LHCN-M2 (cell line): ENCODE data around the gene SMYD3. TPM values are rescaled to one million over a fixed set of nuclear protein-coding genes. Genes with fewer than 3 reads are reported as not detected.

ENCODE experiments used
- DNase-seq: peaks from one replicate; pipeline ENCODE4 v3.0.0-alpha.2; 2012; ENCODE audit warnings: low read depth
- total RNA-seq: library from RNA; depleted of rRNA; stranded (reverse); fragments of >200 nt; gene quantifications from 2 replicates; pipeline ENCODE4 v1.2.3, GENCODE V29; 2014

SMYD3 gene
- total RNA-seq, 1 experiment from 2014 or later: 34.0 TPM

GRCh38 chr1:245809361-245809760 lies 697.7 kb downstream of the SMYD3 start:
- no peak for DNase-seq

GRCh38 chr1:245807954-245808719 lies 698.9 kb downstream of the SMYD3 start:
- no peak for DNase-seq

GRCh38 chr1:245807306-245807705 lies 699.8 kb downstream of the SMYD3 start:
- no peak for DNase-seq

- no peak for DNase-seq
Measured at GRCh38 chr1:245805532-245805931, 701.5 kb downstream of the SMYD3 start.

DNA sequence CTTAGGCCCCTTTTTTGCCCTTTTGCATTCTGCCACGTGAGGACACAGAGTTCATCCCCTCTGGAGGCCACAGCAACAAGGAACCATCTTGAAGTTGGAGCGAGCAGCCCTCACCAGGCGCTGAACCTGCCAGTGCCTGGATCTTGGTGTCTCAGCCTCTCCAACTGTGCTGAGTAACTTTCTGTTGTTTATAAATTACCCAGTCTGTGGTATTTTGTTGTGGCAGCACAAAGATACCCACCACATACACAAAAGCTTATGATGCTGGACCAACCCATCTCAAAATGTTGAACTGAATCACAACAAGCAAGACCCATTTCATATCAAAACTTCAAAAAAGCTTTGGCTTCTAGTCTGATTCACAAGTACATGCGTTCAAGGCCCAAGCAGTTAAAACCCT lies 702.4 kb downstream of the SMYD3 start:
- DNase-seq: no peak

DNA sequence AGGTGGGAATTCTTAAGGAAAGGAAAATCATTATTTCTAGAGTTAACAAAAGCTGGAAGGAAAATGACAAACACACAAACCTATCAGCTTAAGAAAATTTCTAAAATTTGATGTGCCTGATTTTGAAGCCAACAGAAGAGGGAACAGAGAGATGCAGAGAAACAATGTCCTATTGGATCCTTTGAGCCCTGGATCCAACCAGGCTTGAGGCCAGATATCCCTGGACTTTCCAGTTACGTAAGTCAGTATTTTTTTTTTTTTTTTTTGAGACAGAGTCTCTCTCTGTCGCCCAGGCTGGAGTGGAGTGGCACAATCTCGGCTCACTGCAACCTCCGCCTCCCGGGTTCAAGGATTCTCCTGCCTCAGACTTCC lies 703.4 kb downstream of the SMYD3 start:
- no peak for DNase-seq

DNA sequence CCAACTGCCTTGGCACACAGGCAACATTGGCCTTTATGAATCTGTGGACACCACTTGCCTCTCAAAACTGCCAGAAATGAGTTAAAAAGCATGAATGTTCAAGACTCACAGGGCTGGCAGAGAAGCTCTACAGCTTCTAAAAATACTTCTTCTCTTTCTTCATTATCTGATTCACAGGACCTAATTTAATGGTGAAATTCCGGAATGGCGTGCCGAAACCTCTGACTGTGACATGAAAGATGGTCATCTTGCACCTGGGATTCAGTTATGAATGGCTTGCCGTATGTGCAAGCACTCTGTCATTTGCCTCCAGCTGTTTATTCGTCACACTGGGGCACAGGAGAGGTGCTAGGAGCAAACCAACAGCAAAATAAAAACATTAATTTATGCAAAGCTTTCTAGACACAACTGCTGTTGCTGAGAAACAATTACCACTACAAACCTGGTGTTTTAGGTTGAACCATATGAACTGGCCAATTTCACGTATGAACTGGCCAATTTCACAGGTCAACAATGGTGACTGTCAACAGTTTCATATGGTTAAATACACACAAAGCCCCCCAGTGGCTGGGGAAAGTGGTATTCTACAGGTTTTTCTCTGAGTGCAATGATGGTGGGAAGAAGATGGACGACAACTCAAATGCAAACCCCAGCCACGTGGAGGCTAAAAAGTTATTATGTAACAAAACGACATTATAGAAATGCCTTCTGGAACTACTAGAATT lies 704.0 kb downstream of the SMYD3 start:
- no peak for DNase-seq

- no peak for DNase-seq
Measured at GRCh38 chr1:245800901-245801605, 706.0 kb downstream of the SMYD3 start.

DNA sequence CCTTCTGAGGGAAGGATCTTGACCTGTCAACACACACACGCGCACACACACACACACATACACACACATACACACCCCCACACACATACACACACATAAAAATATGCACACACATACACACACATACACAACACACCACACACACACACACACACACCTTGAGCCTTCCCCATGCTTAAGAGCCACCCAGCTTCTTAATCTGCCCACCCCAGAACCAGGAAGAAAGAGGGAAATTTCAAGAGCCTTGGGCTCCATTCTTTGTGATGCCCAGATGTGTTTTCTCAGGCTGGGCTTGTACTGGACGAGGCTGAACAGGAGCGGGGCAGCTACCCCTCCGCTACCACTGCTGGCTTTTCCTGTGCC lies 708.7 kb downstream of the SMYD3 start:
- no peak for DNase-seq

GRCh38 chr1:245797592-245798348 lies 709.3 kb downstream of the SMYD3 start:
- no peak for DNase-seq

- DNase-seq: no peak
Measured at GRCh38 chr1:245791410-245792312, 715.4 kb downstream of the SMYD3 start.

DNA sequence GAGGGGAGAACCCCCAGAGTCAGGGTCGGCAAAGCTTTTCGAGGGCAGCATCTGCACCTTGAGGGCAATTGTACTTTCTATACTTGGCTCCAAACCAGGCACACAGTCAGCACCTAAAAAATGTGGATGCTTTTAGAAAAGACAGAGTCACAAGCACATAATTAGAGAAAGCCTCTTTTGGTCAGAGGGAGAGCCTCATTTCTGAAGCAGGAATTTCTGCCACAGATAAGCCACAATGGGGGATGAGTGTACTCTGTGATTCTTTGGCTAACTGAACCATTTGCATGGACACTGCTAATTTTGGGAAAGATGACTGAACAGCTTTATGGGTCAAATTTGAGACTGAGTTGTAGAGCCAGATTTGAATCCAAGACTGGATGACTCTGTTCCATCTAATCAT lies 716.6 kb downstream of the SMYD3 start:
- DNase-seq: peak; percentile 50

DNA sequence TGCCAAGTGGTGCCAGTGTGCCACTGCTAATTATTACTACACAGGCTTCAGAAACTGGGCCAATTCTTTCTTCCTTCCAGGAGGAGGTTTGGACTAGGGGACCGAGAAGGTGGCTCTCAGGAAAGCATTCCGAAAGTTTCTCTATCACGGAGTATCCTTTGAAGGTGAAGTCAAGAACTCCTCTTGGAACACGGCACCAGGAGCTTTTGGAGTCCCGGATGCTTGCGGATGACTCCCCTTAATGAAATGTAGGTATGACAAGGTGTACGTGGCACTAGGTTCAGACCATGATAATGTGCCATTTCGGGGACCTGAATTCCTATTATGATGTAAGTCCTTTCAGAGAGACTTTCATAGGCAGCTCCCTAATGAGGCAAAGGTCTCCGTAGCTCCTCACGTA lies 718.2 kb downstream of the SMYD3 start:
- no peak for DNase-seq

- peak; percentile 95 for DNase-seq
Measured at GRCh38 chr1:245788269-245788668, 718.8 kb downstream of the SMYD3 start.

DNA sequence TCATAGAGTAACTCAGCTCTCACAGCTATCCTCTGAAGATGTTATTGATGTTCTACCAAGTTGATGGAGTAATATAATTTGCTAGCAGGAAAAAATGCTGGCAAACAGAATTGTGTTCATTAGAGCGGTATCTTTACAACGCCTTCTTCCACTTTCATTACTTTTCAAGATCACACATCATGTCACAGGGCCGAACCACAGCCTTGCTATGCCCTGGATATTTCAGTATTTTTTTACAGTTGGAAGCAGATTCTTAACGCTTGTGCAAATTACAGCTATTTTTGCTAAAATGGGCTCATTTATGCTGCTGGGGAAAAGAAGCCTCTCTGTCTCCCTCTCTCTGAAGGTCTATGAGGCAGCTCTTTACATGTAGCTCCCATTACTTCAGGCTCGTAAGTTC lies 720.1 kb downstream of the SMYD3 start:
- no peak for DNase-seq

GRCh38 chr1:245779797-245780755 lies 727.0 kb downstream of the SMYD3 start:
- DNase-seq: no peak

GRCh38 chr1:245777752-245778151 lies 729.3 kb downstream of the SMYD3 start:
- no peak for DNase-seq

- no peak for DNase-seq
Measured at GRCh38 chr1:245776694-245777332, 730.3 kb downstream of the SMYD3 start.

DNA sequence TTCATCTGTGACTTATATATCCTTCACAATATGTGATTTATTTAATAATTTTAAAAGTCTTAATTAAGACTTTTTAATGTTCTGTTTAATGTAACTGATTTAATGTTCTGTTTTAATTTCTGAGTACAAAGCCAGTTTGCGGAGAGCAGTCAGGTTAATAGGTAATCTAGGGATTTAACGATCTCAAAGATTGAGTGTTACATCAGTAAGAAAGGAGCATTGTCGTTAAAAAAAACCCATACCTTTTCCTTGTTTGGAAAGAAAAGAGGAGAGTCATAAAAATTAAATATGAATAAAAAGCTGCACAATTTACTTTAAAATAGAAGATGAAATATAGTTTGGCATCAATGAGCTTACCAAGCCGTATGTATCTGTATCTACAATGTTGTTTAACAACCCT lies 730.9 kb downstream of the SMYD3 start:
- no peak for DNase-seq
